Keratinocyte (primary cell): ENCODE results near the gene SCMH1. TPM values are rescaled to one million over a fixed set of nuclear protein-coding genes. Genes with fewer than 3 reads are reported as not detected.
"Not testable (repeated sequence)": the region's sequence is repeated elsewhere in the genome, so short reads cannot be mapped to it uniquely, and the experiment has no call there.

Experiments used
- DNase-seq: peaks from one replicate; pipeline ENCODE4 v3.0.0-alpha.2; 2011; ENCODE audit warnings: low read depth, missing footprints, low spot score
- FAIRE-seq: peaks from 2 replicates; lab custom pipeline; 2011; peaks lifted over from hg19 to GRCh38; lab: Jason Lieb, UNC
- H2AFZ ChIP-seq: 2 replicates; pipeline ENCODE4 v1.6.0; 2012; ENCODE audit warnings: low read length, control low read depth, inconsistent platforms; ENCODE audit not compliant: control insufficient read depth
- H3K27ac ChIP-seq: 2 replicates; pipeline ENCODE4 v1.5.1; 2011; ENCODE audit warnings: low read length; ENCODE audit not compliant: control insufficient read depth, insufficient read depth
- H3K27me3 ChIP-seq: 3 replicates; pipeline ENCODE4 v1.6.0; 2011; ENCODE audit warnings: low read length; ENCODE audit not compliant: control insufficient read depth, insufficient read depth; ENCODE audit errors: extremely low read depth
- H3K36me3 ChIP-seq, 2 experiments: 2 replicates in 1 of 2; 3 replicates in 1 of 2; pipeline ENCODE4 v1.5.1; 2011; ENCODE audit warnings: low read length in 2 of 2, mild to moderate bottlenecking in 1 of 2; ENCODE audit not compliant: control insufficient read depth in 2 of 2, insufficient read depth in 2 of 2; ENCODE audit errors: extremely low read depth in 1 of 2
- H3K4me1 ChIP-seq: 3 replicates; pipeline ENCODE4 v1.5.1; 2011; ENCODE audit warnings: low read length; ENCODE audit not compliant: control insufficient read depth, insufficient read depth; ENCODE audit errors: extremely low read depth
- H3K4me2 ChIP-seq: 3 replicates; pipeline ENCODE4 v1.6.0; 2011; ENCODE audit warnings: low read depth, low read length; ENCODE audit not compliant: control insufficient read depth, insufficient read depth; ENCODE audit errors: extremely low read depth
- H3K4me3 ChIP-seq, 3 experiments: fragments of 200-600 bp in 1 of 3; sonication (generic) in 1 of 3; 2 replicates in 2 of 3; 3 replicates in 1 of 3; pipeline ENCODE4 v1.5.1; 2011 to 2016; ENCODE audit warnings: low read length in 3 of 3, mild to moderate bottlenecking in 3 of 3, control low read depth in 2 of 3, inconsistent platforms in 1 of 3, low read depth in 1 of 3, mixed read lengths in 1 of 3, mixed run types in 1 of 3, moderate library complexity in 1 of 3; ENCODE audit not compliant: control insufficient read depth in 2 of 3, insufficient read depth in 2 of 3; ENCODE audit errors: extremely low read depth in 1 of 3
- H3K79me2 ChIP-seq: 2 replicates; pipeline ENCODE4 v1.6.0; 2012; ENCODE audit warnings: low read length; ENCODE audit not compliant: control insufficient read depth, insufficient read depth
- H3K9ac ChIP-seq: 3 replicates; pipeline ENCODE4 v1.6.0; 2011; ENCODE audit warnings: low read length; ENCODE audit not compliant: control insufficient read depth, insufficient read depth; ENCODE audit errors: extremely low read depth
- H3K9me1 ChIP-seq: 3 replicates; pipeline ENCODE4 v1.6.0; 2011; ENCODE audit warnings: low read length; ENCODE audit not compliant: control insufficient read depth, insufficient read depth; ENCODE audit errors: extremely low read depth
- H3K9me3 ChIP-seq: 2 replicates; pipeline ENCODE4 v1.5.1; 2012; ENCODE audit warnings: low read depth, low read length; ENCODE audit not compliant: control insufficient read depth
- H4K20me1 ChIP-seq: 3 replicates; pipeline ENCODE4 v1.6.0; 2011; ENCODE audit warnings: low read length; ENCODE audit not compliant: control insufficient read depth, insufficient read depth; ENCODE audit errors: extremely low read depth
- EZH2 ChIP-seq: IDR thresholded peaks from one replicate; pipeline ENCODE4 v1.6.1; 2012; ENCODE audit warnings: inconsistent platforms, mild to moderate bottlenecking, low read length, moderate library complexity
- dilution Hi-C: fragments of 300-500 bp; cut with MboI; formaldehyde crosslinking; loops from one replicate; pipeline ENCODE4 v1.7.0; 2020; ENCODE audit warnings: low sequenced_read_pairs; ENCODE audit not compliant: extremely low pct_ligation_motif_present
- polyA plus RNA-seq, 5 experiments: library from polyadenylated mRNA; depleted of rRNA in 3 of 5; stranded (reverse) in 3 of 5; stranded (forward) in 1 of 5; unstranded in 1 of 5; fragments of >200 nt; gene quantifications; 1 replicate in 1 of 5; 2 replicates in 3 of 5; 3 replicates in 1 of 5; pipeline versions ENCODE4 v1.2.1 to v1.2.3, GENCODE V29; 2011 to 2012; ENCODE audit warnings: missing spikeins in 2 of 5, low read depth in 1 of 5, low replicate concordance in 1 of 5
- TF ChIP-seq, protein P1 (sequence below), 3 experiments: IDR thresholded peaks in 1 of 3; conservative IDR thresholded peaks in 1 of 3; optimal IDR thresholded peaks in 1 of 3; 2 replicates in 2 of 3; 3 replicates in 1 of 3; pipeline versions ENCODE3 to v1.5.1; 2011; ENCODE audit warnings: low read length in 3 of 3, mild to moderate bottlenecking in 3 of 3, moderate library complexity in 2 of 3, control low read depth in 1 of 3, inconsistent platforms in 1 of 3; ENCODE audit not compliant: insufficient read depth in 2 of 3; ENCODE audit errors: extremely low read depth in 1 of 3

The SCMH1 gene
- polyA plus RNA-seq, 1 donor (not counting 4 experiments of a cell fraction or from before 2014, with no cell fraction given) = 29.9 TPM

DNA sequence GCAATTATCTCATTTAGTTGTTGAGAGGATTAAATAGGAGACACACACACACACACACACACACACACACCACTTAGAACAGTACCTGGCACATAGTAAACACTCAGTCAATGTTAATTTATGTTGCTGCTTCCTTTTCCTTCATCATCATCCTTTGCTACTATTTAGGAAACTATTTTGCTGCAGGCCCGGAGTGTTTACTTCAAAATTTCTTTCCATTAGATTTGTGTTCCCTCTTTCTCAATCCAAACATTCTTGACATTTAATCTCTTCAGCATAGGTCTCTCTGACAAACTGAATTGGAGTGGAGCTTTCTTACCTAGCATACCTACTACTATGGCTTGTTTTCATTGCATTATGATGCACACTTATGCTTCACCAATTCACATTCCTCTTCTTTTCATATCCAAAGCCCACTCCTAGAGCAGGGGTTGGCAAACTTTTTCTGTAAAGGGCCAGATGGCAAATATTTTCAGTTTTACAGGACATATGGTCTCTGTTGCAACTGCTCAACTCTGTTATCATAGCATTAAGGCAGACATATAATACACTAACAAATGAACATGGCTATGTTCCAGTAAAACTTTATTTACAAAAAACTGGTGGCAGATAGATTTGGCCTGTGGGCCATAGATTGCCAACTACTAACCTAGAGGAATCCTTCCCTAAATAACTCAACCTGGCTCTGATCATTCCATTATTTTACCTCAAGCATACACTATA lies 49.5 kb downstream of the SCMH1 start:
- Histone ChIP-seq H3K9me1 (no peaks in the 10 kb centered on the region), H3K4me1 (no peaks in the 10 kb centered on the region), H3K36me3 (no peaks in the 10 kb centered on the region), H3K4me2 (no peak overlapping the region), H3K4me3 (no peak overlapping the region), H3K9ac (no peak overlapping the region), H3K9me3 (no peaks in the 10 kb centered on the region), H4K20me1 (no peaks in the 10 kb centered on the region), H2AFZ (no peak overlapping the region), H3K27ac (no peak overlapping the region), H3K79me2 (no peaks in the 10 kb centered on the region), H3K27me3 (no peaks in the 10 kb centered on the region)
- dilution Hi-C loops = no loop called here
- no peak for DNase-seq
- TF ChIP-seq EZH2 = no peak
- TF ChIP-seq, protein P1, sequence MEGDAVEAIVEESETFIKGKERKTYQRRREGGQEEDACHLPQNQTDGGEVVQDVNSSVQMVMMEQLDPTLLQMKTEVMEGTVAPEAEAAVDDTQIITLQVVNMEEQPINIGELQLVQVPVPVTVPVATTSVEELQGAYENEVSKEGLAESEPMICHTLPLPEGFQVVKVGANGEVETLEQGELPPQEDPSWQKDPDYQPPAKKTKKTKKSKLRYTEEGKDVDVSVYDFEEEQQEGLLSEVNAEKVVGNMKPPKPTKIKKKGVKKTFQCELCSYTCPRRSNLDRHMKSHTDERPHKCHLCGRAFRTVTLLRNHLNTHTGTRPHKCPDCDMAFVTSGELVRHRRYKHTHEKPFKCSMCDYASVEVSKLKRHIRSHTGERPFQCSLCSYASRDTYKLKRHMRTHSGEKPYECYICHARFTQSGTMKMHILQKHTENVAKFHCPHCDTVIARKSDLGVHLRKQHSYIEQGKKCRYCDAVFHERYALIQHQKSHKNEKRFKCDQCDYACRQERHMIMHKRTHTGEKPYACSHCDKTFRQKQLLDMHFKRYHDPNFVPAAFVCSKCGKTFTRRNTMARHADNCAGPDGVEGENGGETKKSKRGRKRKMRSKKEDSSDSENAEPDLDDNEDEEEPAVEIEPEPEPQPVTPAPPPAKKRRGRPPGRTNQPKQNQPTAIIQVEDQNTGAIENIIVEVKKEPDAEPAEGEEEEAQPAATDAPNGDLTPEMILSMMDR (optimal IDR thresholded peaks at IDR 0.05 in 1 of 3, IDR thresholded peaks at IDR 0.05 in 1 of 3, conservative IDR thresholded peaks at IDR 0.05 in 1 of 3; ENCODE audit: extremely low read depth in 1 of 3, insufficient read depth in 2 of 3, low read length in 3 of 3) = no peak
- no peak for FAIRE-seq

DNA sequence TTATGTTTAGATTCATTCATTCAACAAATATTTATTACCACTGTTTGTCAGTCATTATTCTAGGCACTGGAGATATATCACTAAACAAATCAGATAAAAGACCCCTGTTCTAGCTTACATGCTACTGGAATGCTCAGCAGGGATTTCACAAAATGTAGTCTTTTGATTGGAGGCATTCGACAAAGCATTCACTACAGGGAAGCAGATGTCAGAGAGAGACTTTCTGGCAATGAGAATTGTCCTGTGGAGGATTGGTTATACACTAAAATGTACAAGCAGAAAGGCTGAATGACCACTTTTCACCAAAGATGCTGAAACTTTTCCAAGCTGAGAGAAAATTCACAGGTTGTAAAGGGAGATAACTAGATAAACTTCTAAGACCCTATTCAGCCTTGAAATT lies 57.7 kb downstream of the SCMH1 start:
- dilution Hi-C loops = no loop called here
- H3K27ac ChIP-seq = no peak overlapping the region
- H3K4me3 ChIP-seq = no peak overlapping the region
- no peaks in the 10 kb centered on the region for H3K79me2 ChIP-seq
- DNase-seq = no peak
- no peak overlapping the region for H3K9ac ChIP-seq
- H3K4me2 ChIP-seq = no peak overlapping the region
- TF ChIP-seq, protein P1 (optimal IDR thresholded peaks at IDR 0.05 in 1 of 3, IDR thresholded peaks at IDR 0.05 in 1 of 3, conservative IDR thresholded peaks at IDR 0.05 in 1 of 3; ENCODE audit: extremely low read depth in 1 of 3, insufficient read depth in 2 of 3, low read length in 3 of 3) = no peak
- TF ChIP-seq EZH2 = no peak
- no peaks in the 10 kb centered on the region for H3K9me3 ChIP-seq
- FAIRE-seq = no peak
- H3K4me1 ChIP-seq = no peaks in the 10 kb centered on the region
- H3K9me1 ChIP-seq = no peaks in the 10 kb centered on the region
- H3K36me3 ChIP-seq = no peaks in the 10 kb centered on the region
- no peaks in the 10 kb centered on the region for H4K20me1 ChIP-seq
- no peak overlapping the region for H2AFZ ChIP-seq
- no peaks in the 10 kb centered on the region for H3K27me3 ChIP-seq

DNA sequence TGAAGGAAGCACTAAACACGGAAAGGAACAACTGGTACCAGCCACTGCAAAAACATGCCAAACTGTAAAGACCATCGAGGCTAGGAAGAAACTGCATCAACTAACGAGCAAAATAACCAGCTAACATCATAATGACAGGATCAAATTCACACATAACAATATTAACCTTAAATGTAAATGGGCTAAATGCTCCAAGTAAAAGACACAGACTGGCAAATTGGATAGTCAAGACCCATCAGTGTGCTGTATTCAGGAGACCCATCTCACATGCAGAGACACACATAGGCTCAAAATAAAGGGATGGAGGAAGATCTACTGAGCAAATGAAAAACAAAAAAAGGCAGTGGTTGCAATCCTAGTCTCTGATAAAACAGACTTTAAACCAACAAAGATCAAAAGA lies 63.9 kb downstream of the SCMH1 start:
- H3K27ac ChIP-seq, H3K27me3 ChIP-seq, H2AFZ ChIP-seq, H3K4me3 ChIP-seq, FAIRE-seq, H3K4me2 ChIP-seq, DNase-seq, H3K36me3 ChIP-seq, H4K20me1 ChIP-seq, H3K9me1 ChIP-seq, H3K4me1 ChIP-seq, H3K79me2 ChIP-seq, H3K9ac ChIP-seq, dilution Hi-C loops, H3K9me3 ChIP-seq: not testable (repeated sequence)
